K562 (cell line): ENCODE measurements around the gene ZFYVE26. TPM values are rescaled to one million over a fixed set of nuclear protein-coding genes. Genes with fewer than 3 reads are reported as not detected.

Source experiments
- AFF1 ChIP-seq, 2 experiments: fragments of 450-650 bp; IDR thresholded peaks; 2 replicates each; pipeline ENCODE4 v1.6.1; 2018; ENCODE audit warnings: mild to moderate bottlenecking in 2 of 2, low read depth in 1 of 2; ENCODE audit not compliant: partially characterized antibody in 2 of 2
- ARID4B ChIP-seq: sonication (generic); formaldehyde crosslinking; IDR thresholded peaks from 2 replicates; pipeline ENCODE4 v1.8.0; 2022; ENCODE audit warnings: mild to moderate bottlenecking, missing genetic modification reagents
- ATF1 ChIP-seq, 2 experiments: fragments of 450-650 bp in 1 of 2; IDR thresholded peaks; 2 replicates each; pipeline ENCODE4 v1.6.1; 2016; ENCODE audit warnings: missing compliant biosample characterization in 1 of 2, missing genetic modification characterization in 1 of 2
- ATF7 ChIP-seq: fragments of 450-650 bp; IDR thresholded peaks from 2 replicates; pipeline ENCODE4 v1.7.1; 2014; ENCODE audit warnings: mild to moderate bottlenecking, moderate library complexity
- CGGBP1 ChIP-seq: fragments of 250-450 bp; sonication (Bioruptor Pico); IDR thresholded peaks from 2 replicates; pipeline ENCODE4 v1.9.0; 2021; ENCODE audit warnings: mild to moderate bottlenecking
- CXXC5 ChIP-seq: fragments of 250-450 bp; sonication (Bioruptor Pico); IDR thresholded peaks from 2 replicates; pipeline ENCODE4 v1.8.0; 2022; ENCODE audit warnings: inconsistent platforms, mild to moderate bottlenecking, moderate library complexity
- DDX20 ChIP-seq: fragments of 450-650 bp; IDR thresholded peaks from 2 replicates; pipeline ENCODE4 v1.6.1; 2016; ENCODE audit warnings: missing genetic modification characterization, low read depth, mild to moderate bottlenecking, missing compliant biosample characterization, moderate library complexity
- EP400 ChIP-seq: fragments of 450-650 bp; IDR thresholded peaks from 2 replicates; pipeline ENCODE4 v1.6.1; 2017; ENCODE audit warnings: antibody characterized with exemption, mild to moderate bottlenecking, moderate library complexity
- FOS ChIP-seq: IDR thresholded peaks from 3 replicates; pipeline ENCODE4 v1.6.1; 2011; ENCODE audit not compliant: insufficient read length; ENCODE audit errors: extremely low read depth
- HCFC1 ChIP-seq: IDR thresholded peaks from 2 replicates; pipeline ENCODE4 v1.6.1; 2012; ENCODE audit warnings: low read depth, low read length, improper control_type of control experiment
- L3MBTL2 ChIP-seq: fragments of 450-650 bp; IDR thresholded peaks from 2 replicates; pipeline ENCODE4 v1.6.1; 2016; ENCODE audit warnings: mild to moderate bottlenecking, moderate library complexity
- MAZ ChIP-seq, 2 experiments: fragments of 450-650 bp in 1 of 2; sonication (generic) in 1 of 2; formaldehyde crosslinking; IDR thresholded peaks in 1 of 2; conservative IDR thresholded peaks in 1 of 2; 2 replicates each; pipeline versions ENCODE4 v1.4.0 to v1.5.0; 2020; ENCODE audit warnings: mild to moderate bottlenecking in 1 of 2, missing genetic modification reagents in 1 of 2
- NCOA6 ChIP-seq: fragments of 450-650 bp; IDR thresholded peaks from 2 replicates; pipeline ENCODE4 v1.6.1; 2017; ENCODE audit warnings: mild to moderate bottlenecking
- NFXL1 ChIP-seq: fragments of 450-650 bp; formaldehyde crosslinking; IDR thresholded peaks from 2 replicates; pipeline ENCODE4 v1.4.0; 2021; ENCODE audit warnings: mild to moderate bottlenecking
- NFYB ChIP-seq: IDR thresholded peaks from 2 replicates; pipeline ENCODE4 v1.6.1; 2011; ENCODE audit warnings: mild to moderate bottlenecking, moderate library complexity; ENCODE audit not compliant: insufficient read length; ENCODE audit errors: extremely low read depth
- SIX5 ChIP-seq, 2 experiments: IDR thresholded peaks; 2 replicates each; pipeline ENCODE4 v1.6.1; 2011; ENCODE audit warnings: low read length in 2 of 2, borderline replicate concordance in 1 of 2, low read depth in 1 of 2, mild to moderate bottlenecking in 1 of 2, moderate library complexity in 1 of 2; ENCODE audit not compliant: insufficient read depth in 1 of 2
- TAF1 ChIP-seq: IDR thresholded peaks from 2 replicates; pipeline ENCODE4 v1.6.1; 2011; ENCODE audit warnings: mild to moderate bottlenecking, low read length, moderate library complexity; ENCODE audit not compliant: insufficient read depth, control insufficient read depth, severe bottlenecking; ENCODE audit errors: extremely low read depth
- ZNF766 ChIP-seq: fragments of 200-800 bp; sonication (Bioruptor generic); conservative IDR thresholded peaks from 2 replicates; pipeline ENCODE4 v1.6.1; 2016; ENCODE audit warnings: missing genetic modification characterization, missing compliant biosample characterization
- polyA plus RNA-seq, 8 experiments: library from polyadenylated mRNA; depleted of rRNA in 4 of 8; stranded (reverse) in 5 of 8; unstranded in 3 of 8; fragments of >200 nt; fragmentation: Nextera tagmentation in 2 of 8; fragmentation: Illumina TruSeq in 1 of 8; extraction: Ambion mirVana in 2 of 8; extraction: Trizol in 1 of 8; gene quantifications; 2 replicates each; pipeline versions ENCODE4 v1.2.1 to v1.2.3, GENCODE V29; 2011 to 2014; ENCODE audit warnings: inconsistent platforms in 1 of 8, missing spikeins in 1 of 8
- total RNA-seq, 7 experiments: library from RNA; depleted of rRNA in 6 of 7; stranded (reverse); fragments of >200 nt in 6 of 7; fragmentation: Illumina TruSeq in 2 of 7; extraction: Trizol in 2 of 7; gene quantifications; 2 replicates each; pipeline versions ENCODE4 v1.2.1 to v1.2.3, GENCODE V29; 2011 to 2021; ENCODE audit warnings: low replicate concordance in 1 of 7

The ZFYVE26 gene
- total and polyA plus RNA-seq, 9 of the 15 experiments (the other 6 are each of a cell fraction or from before 2014, with no cell fraction given) = 0.32 to 9.1 (median 5.9) TPM

- TF ChIP-seq AFF1 (IDR thresholded peaks at IDR 0.05; ENCODE audit: low read depth in 1 of 2, partially characterized antibody in 2 of 2) (peak in 1 of 2 experiments; percentile 72), DDX20 (tag) (no peak), FOS (peak; percentile 96), EP400 (peak; percentile 30; the same call in 1 of the 2 replicates), NFYB (peak; percentile 83), TAF1 (peak; percentile 20), HCFC1 (peak; percentile 95), ATF7 (peak; percentile 42; the same call in 1 of the 2 replicates), ARID4B (no peak), NFXL1 (CRISPR knock-in tag) (no peak), L3MBTL2 (no peak), SIX5 (IDR thresholded peaks at IDR 0.05; ENCODE audit: borderline replicate concordance in 1 of 2, insufficient read depth in 1 of 2, low read depth in 1 of 2, low read length in 2 of 2) (peak; percentile 87 to 91), NCOA6 (no peak), ATF1 (CRISPR knock-in tag; IDR thresholded peaks at IDR 0.05) (no peak), ATF1 (tag; IDR thresholded peaks at IDR 0.05) (peak; percentile 64), MAZ (CRISPR knock-in tag; conservative IDR thresholded peaks at IDR 0.05 in 1 of 2, IDR thresholded peaks at IDR 0.05 in 1 of 2) (no peak; a peak in 1 of 4 replicates), CXXC5 (CRISPR knock-in tag) (peak; percentile 73), ZNF766 (CRISPR knock-in tag) (peak; percentile 57), CGGBP1 (CRISPR knock-in tag) (no peak)
Observed at GRCh38 chr14:67819563-67820421, 3.4 kb upstream of the ZFYVE26 start, which contains the start of gene RAD51B (continued).
